Fibroblast of gingiva (primary cell): ENCODE measurements around the gene PDE5A.
"Not testable (repeated sequence)": the region's sequence is repeated elsewhere in the genome, so short reads cannot be mapped to it uniquely, and the experiment has no call there.

ENCODE experiments used
- DNase-seq: peaks from one replicate; pipeline ENCODE4 v3.0.0-alpha.2; 2011; ENCODE audit warnings: low read depth

Gene PDE5A

DNA sequence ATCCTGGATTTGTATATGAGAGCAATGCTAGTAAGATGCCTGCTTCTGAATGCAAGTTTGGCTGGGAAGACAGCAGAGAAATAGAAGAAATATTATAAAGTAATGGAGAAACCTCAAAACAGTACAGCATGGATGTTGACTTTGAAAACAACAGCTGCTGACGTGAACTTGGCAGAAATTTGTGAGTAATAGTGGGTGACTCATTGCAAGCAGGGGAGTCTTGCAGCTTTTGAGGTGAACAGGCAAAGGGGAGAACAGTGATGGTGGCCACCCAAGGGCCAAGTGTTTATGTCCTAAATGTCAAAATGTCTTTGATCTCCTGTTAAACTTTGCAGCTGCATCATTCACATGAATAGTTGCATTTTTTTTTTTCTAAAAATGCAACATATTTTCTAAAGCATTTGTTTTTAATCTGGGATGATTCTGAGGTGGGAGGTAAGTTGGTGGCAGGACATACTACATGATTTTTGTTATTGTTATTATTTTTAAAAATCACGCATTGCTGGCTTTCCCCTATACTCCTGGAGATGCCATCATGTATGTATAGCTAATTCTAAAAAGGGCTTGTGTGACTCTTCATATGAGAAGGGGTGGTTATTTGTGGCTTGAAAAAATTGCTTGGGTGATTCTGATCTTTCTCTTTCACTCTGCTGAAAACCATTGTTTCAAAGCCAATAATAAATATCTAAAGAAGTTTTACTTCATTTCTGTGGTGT is 158.4 kb downstream of the PDE5A start:
- DNase-seq: peak; percentile 30

GRCh38 chr4:119469039-119469438 is 159.6 kb downstream of the PDE5A start:
- DNase-seq: not testable (repeated sequence)

GRCh38 chr4:119462733-119463132 is 165.9 kb downstream of the PDE5A start:
- not testable (repeated sequence) for DNase-seq

- peak; percentile 57 for DNase-seq
Measured at GRCh38 chr4:119455734-119456133, 172.9 kb downstream of the PDE5A start.

GRCh38 chr4:119454491-119455270 is 173.9 kb downstream of the PDE5A start:
- peak; percentile 99 for DNase-seq

- not testable (repeated sequence) for DNase-seq
Measured at GRCh38 chr4:119454151-119454490, 174.5 kb downstream of the PDE5A start.

DNA sequence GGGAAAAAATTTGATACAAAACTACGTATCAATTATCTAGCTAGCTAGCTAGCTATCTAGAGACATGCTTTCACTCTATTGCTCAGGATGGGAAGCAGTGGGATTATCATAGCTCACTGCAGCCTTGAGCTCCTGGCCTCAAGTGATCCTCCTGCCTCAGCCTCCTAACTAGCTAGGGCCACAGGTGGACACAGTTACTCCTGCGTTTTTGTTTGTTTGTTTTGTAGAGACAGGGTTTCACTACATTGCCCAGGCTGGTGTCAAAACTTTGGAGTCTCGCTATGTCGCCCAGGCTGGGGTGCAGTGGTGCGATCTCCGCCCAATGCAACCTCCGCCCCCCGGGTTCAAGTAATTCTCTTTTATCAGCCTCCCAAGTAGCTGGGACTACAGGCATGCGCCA is 175.3 kb downstream of the PDE5A start:
- not testable (repeated sequence) for DNase-seq

DNA sequence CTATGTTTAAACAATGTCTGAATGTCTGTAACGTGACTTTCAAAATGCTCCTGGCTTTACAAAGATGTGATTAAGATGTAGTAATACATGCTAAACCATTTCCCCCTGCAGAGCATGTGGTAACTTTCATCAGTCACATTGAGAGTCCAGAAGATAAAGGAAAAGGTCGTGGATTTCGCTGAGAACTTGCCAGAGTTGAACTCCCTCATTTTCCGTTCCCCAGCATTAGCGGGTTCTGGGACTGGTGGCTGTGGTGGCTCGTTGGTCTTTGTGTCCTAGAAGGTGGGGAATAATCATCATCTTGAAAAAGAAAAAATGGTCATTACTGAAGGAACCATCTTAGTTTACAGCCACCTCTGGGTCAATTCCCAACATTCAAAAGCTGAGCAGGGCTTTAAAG is 178.8 kb downstream of the PDE5A start:
- not testable (repeated sequence) for DNase-seq
